Effector memory CD4-positive, alpha-beta T cell (primary cell): Measurements from ENCODE around the gene EEFSEC.

Experiments used
- DNase-seq, 3 donors: peaks; one replicate each; pipeline ENCODE4 v3.0.0-alpha.2; 2020
- H3K27ac ChIP-seq: 2 replicates; pipeline ENCODE4 v1.7.0; 2013; ENCODE audit warnings: mild to moderate bottlenecking, low read length, moderate library complexity; ENCODE audit not compliant: insufficient read depth, poor library complexity, severe bottlenecking
- H3K27me3 ChIP-seq: replicated peaks from 2 replicates; pipeline ENCODE4 v1.7.0; 2013; ENCODE audit warnings: mild to moderate bottlenecking, low read length; ENCODE audit not compliant: insufficient read depth, control insufficient read depth, poor library complexity, severe bottlenecking
- H3K36me3 ChIP-seq: 2 replicates; pipeline ENCODE4 v1.7.0; 2013; ENCODE audit warnings: mild to moderate bottlenecking, low read length, moderate library complexity; ENCODE audit not compliant: control insufficient read depth, insufficient read depth
- H3K4me1 ChIP-seq: 2 replicates; pipeline ENCODE4 v1.7.0; 2013; ENCODE audit warnings: low read length, mild to moderate bottlenecking; ENCODE audit not compliant: control insufficient read depth, insufficient read depth, poor library complexity, severe bottlenecking
- H3K4me3 ChIP-seq: 2 replicates; pipeline ENCODE4 v1.7.0; 2013; ENCODE audit warnings: low read length, low read depth, mild to moderate bottlenecking; ENCODE audit not compliant: insufficient read depth, poor library complexity, severe bottlenecking
- H3K9me3 ChIP-seq: 2 replicates; pipeline ENCODE4 v1.7.0; 2013; ENCODE audit warnings: mild to moderate bottlenecking, low read length, moderate library complexity; ENCODE audit not compliant: control insufficient read depth

EEFSEC gene

GRCh38 chr3:128210711-128211110 is 57.4 kb downstream of the EEFSEC start:
- Histone ChIP-seq H3K27ac (no peak overlapping the region), H3K9me3 (no peaks in the 10 kb centered on the region), H3K36me3 (no peaks in the 10 kb centered on the region), H3K4me3 (no peak overlapping the region), H3K27me3 (no peaks in the 10 kb centered on the region), H3K4me1 (no peaks in the 10 kb centered on the region)
- DNase-seq = no peak

- Histone ChIP-seq H3K36me3 (no peaks in the 10 kb centered on the region), H3K4me3 (no peak overlapping the region)
These were observed 60.8 kb downstream of the EEFSEC start for GRCh38 chr3:128214056-128214455.

GRCh38 chr3:128215290-128215689 is 62.0 kb downstream of the EEFSEC start:
- no peak for DNase-seq
- Histone ChIP-seq H3K36me3 (no peaks in the 10 kb centered on the region), H3K4me3 (no peak overlapping the region), H3K4me1 (no peaks in the 10 kb centered on the region), H3K27me3 (no peaks in the 10 kb centered on the region), H3K9me3 (no peaks in the 10 kb centered on the region), H3K27ac (no peak overlapping the region)

More at GRCh38 chr3:128214056-128214455, 60.8 kb downstream of the EEFSEC start:
- H3K27me3 ChIP-seq = no peaks in the 10 kb centered on the region
- no peaks in the 10 kb centered on the region for H3K4me1 ChIP-seq
- no peaks in the 10 kb centered on the region for H3K9me3 ChIP-seq
- no peak overlapping the region for H3K27ac ChIP-seq
- DNase-seq = no peak

GRCh38 chr3:128215800-128216495 is 62.7 kb downstream of the EEFSEC start:
- H3K9me3 ChIP-seq = no peaks in the 10 kb centered on the region
- no peak overlapping the region for H3K27ac ChIP-seq
- no peaks in the 10 kb centered on the region for H3K27me3 ChIP-seq
- no peak for DNase-seq
- no peak overlapping the region for H3K4me3 ChIP-seq
- no peaks in the 10 kb centered on the region for H3K4me1 ChIP-seq
- H3K36me3 ChIP-seq = no peaks in the 10 kb centered on the region

- Histone ChIP-seq H3K9me3 (peaks cover 9% of the 10 kb centered on the region), H3K27ac (no peak overlapping the region), H3K36me3 (no peaks in the 10 kb centered on the region), H3K4me1 (no peaks in the 10 kb centered on the region), H3K4me3 (no peak overlapping the region), H3K27me3 (no peaks in the 10 kb centered on the region)
- no peak for DNase-seq
These were observed 64.6 kb downstream of the EEFSEC start for GRCh38 chr3:128217702-128218547.

- H3K4me3 ChIP-seq = no peak overlapping the region
- no peaks in the 10 kb centered on the region for H3K27me3 ChIP-seq
- H3K9me3 ChIP-seq = peaks cover 9% of the 10 kb centered on the region
- H3K36me3 ChIP-seq = no peaks in the 10 kb centered on the region
- H3K4me1 ChIP-seq = no peaks in the 10 kb centered on the region
- DNase-seq = no peak
- H3K27ac ChIP-seq = no peak overlapping the region
These were observed 65.4 kb downstream of the EEFSEC start for GRCh38 chr3:128218548-128219257.

- Histone ChIP-seq H3K4me1 (no peaks in the 10 kb centered on the region), H3K27me3 (no peaks in the 10 kb centered on the region), H3K36me3 (no peaks in the 10 kb centered on the region), H3K4me3 (no peak overlapping the region), H3K9me3 (peaks cover 9% of the 10 kb centered on the region), H3K27ac (no peak overlapping the region)
- no peak for DNase-seq
These were observed 68.0 kb downstream of the EEFSEC start for GRCh38 chr3:128221328-128221727.

- DNase-seq = no peak
- H3K27me3 ChIP-seq = no peaks in the 10 kb centered on the region
- peaks cover 9% of the 10 kb centered on the region for H3K9me3 ChIP-seq
- H3K4me1 ChIP-seq = no peaks in the 10 kb centered on the region
- no peaks in the 10 kb centered on the region for H3K36me3 ChIP-seq
- H3K27ac ChIP-seq = no peak overlapping the region
- H3K4me3 ChIP-seq = no peak overlapping the region
These were observed 69.6 kb downstream of the EEFSEC start for GRCh38 chr3:128222796-128223385.

- Histone ChIP-seq H3K4me3 (no peak overlapping the region), H3K27me3 (no peaks in the 10 kb centered on the region), H3K36me3 (no peaks in the 10 kb centered on the region), H3K9me3 (peaks cover 9% of the 10 kb centered on the region), H3K4me1 (no peaks in the 10 kb centered on the region), H3K27ac (no peak overlapping the region)
- no peak for DNase-seq
These were observed 73.0 kb downstream of the EEFSEC start for GRCh38 chr3:128226186-128226725.
